ENCODE results near the gene SETD9.

DNA sequence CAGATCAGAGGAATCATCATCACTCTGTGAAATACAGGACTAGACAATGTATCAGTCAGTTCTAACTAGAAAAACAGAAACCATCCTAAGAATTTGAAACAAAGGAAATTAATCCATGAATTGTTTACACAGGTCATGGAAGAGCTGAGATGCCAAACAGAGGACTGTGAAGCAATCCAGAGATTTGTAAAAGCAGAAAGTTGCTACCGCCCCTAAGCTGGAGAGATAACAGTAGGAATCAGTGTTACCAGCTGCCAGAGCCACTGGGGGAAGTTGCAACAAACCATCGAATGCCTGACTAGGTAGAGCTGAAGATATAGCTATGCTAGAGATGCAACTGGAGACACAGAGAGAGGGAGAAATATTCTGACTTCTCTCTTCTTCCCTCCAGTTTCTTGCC is 52.9 kb downstream of the SETD9 start:
- no peak for TF ChIP-seq MAZ (IDR thresholded peaks at IDR 0.05; ENCODE audit: borderline replicate concordance, low read depth, low read length)
- TF ChIP-seq MAZ (CRISPR knock-in tag; IDR thresholded peaks at IDR 0.05; ENCODE audit: low read depth) = no peak
- TF ChIP-seq, protein P1, sequence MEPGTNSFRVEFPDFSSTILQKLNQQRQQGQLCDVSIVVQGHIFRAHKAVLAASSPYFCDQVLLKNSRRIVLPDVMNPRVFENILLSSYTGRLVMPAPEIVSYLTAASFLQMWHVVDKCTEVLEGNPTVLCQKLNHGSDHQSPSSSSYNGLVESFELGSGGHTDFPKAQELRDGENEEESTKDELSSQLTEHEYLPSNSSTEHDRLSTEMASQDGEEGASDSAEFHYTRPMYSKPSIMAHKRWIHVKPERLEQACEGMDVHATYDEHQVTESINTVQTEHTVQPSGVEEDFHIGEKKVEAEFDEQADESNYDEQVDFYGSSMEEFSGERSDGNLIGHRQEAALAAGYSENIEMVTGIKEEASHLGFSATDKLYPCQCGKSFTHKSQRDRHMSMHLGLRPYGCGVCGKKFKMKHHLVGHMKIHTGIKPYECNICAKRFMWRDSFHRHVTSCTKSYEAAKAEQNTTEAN (CRISPR knock-in tag; conservative IDR thresholded peaks at IDR 0.05) = no peak
- TF ChIP-seq MAFK (conservative IDR thresholded peaks at IDR 0.05 in 1 of 2, IDR thresholded peaks at IDR 0.05 in 1 of 2; ENCODE audit: low read length in 2 of 2) = no peak
- TF ChIP-seq NCOA1 (CRISPR knock-in tag; IDR thresholded peaks at IDR 0.05) = no peak
- TF ChIP-seq, protein P2, sequence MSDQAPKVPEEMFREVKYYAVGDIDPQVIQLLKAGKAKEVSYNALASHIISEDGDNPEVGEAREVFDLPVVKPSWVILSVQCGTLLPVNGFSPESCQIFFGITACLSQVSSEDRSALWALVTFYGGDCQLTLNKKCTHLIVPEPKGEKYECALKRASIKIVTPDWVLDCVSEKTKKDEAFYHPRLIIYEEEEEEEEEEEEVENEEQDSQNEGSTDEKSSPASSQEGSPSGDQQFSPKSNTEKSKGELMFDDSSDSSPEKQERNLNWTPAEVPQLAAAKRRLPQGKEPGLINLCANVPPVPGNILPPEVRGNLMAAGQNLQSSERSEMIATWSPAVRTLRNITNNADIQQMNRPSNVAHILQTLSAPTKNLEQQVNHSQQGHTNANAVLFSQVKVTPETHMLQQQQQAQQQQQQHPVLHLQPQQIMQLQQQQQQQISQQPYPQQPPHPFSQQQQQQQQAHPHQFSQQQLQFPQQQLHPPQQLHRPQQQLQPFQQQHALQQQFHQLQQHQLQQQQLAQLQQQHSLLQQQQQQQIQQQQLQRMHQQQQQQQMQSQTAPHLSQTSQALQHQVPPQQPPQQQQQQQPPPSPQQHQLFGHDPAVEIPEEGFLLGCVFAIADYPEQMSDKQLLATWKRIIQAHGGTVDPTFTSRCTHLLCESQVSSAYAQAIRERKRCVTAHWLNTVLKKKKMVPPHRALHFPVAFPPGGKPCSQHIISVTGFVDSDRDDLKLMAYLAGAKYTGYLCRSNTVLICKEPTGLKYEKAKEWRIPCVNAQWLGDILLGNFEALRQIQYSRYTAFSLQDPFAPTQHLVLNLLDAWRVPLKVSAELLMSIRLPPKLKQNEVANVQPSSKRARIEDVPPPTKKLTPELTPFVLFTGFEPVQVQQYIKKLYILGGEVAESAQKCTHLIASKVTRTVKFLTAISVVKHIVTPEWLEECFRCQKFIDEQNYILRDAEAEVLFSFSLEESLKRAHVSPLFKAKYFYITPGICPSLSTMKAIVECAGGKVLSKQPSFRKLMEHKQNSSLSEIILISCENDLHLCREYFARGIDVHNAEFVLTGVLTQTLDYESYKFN (CRISPR knock-in tag; conservative IDR thresholded peaks at IDR 0.05) = no peak
- no peak for TF ChIP-seq JUNB (CRISPR knock-in tag; IDR thresholded peaks at IDR 0.05; ENCODE audit: borderline replicate concordance)
- TF ChIP-seq ZNF274 (CRISPR knock-in tag; IDR thresholded peaks at IDR 0.05) = no peak
- no peak for TF ChIP-seq TBL1XR1 (IDR thresholded peaks at IDR 0.05; ENCODE audit: borderline replicate concordance, low read length, partially characterized antibody)
- no peak for TF ChIP-seq ZSCAN30 (CRISPR knock-in tag; IDR thresholded peaks at IDR 0.05)
- no peak for TF ChIP-seq ZNF816 (CRISPR knock-in tag; IDR thresholded peaks at IDR 0.05; ENCODE audit: borderline replicate concordance)
- no peak for TF ChIP-seq STAG1 (CRISPR knock-in tag; IDR thresholded peaks at IDR 0.05)
- TF ChIP-seq POLR2A (IDR thresholded peaks at IDR 0.05; ENCODE audit: insufficient read depth in 1 of 2, low read depth in 2 of 2, low read length in 2 of 2) = no peak

All from HepG2 (cell line).